Erythroblast (primary cell): ENCODE data around the gene MICAL3.
"Not testable (repeated sequence)": the region's sequence is repeated elsewhere in the genome, so short reads cannot be mapped to it uniquely, and the experiment has no call there.

Source experiments
- DNase-seq, 2 experiments: peaks; one replicate each; lab custom pipeline; 2025; lab: John Stamatoyannopoulos, UW
- GATA1 ChIP-seq: IDR thresholded peaks from 2 replicates; pipeline ENCODE4 v1.6.1; 2011; ENCODE audit warnings: low read depth, mild to moderate bottlenecking, control low read depth, low read length, moderate library complexity
- POLR2A ChIP-seq: IDR thresholded peaks from 2 replicates; pipeline ENCODE4 v1.6.1; 2011; ENCODE audit warnings: mild to moderate bottlenecking, low read length

The MICAL3 gene

DNA sequence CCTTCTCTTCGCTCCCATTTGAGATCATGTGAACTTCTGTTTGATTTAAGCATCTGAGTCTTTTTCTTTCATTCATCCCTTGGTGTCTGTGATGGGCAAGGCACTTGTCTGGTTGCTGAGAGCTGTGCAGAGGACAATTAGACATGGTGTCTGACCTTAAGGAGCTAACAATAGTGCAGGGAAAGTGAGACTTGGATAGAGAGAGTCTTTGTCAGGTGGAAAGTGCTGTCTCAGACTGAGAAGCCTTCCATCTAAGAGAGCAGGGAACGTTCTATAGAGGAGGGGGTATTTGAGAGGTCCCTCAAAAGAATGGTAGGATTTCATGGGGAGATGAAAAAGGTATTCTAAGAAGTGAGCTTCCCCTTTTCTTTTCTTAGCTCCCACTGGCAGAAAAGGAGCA lies 14.1 kb downstream of the MICAL3 start:
- TF ChIP-seq GATA1 = no peak
- TF ChIP-seq POLR2A = no peak
- no peak for DNase-seq

GRCh38 chr22:18008136-18008535 lies 16.2 kb downstream of the MICAL3 start:
- TF ChIP-seq GATA1 (no peak), POLR2A (no peak)
- no peak for DNase-seq

DNA sequence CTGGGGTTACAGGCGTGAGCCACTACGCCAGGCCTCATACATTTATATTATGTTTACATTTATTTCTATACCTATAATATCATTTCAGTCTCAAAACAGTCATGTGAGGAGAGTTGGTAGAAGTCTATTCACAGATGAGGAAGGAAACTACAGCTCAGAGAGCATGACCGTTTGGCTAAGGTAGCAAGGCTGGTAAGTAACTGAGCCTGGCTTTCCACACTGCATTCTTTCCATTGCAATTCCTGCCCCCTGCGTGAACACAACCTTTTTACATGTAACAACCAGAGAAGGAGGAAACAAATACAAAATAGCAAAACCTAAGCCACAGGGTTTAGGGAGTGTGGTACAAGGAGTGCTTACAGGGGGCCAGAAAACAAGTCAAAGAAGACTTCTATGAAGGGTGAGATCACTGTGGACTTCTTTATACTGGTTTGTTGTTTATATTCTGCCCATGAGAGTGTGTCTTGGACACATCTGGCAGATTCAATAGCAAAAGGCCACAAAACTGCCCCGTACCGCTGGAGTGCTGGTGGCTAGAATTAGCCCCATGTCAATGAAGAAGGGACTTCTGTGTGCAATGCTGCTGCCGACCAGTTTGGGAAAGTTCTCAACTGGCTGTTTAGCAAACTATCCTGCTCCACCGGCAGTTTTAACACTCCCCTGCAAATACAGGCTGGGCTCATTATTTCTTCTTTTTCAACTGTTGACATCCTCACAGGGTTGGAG lies 19.0 kb downstream of the MICAL3 start:
- no peak for TF ChIP-seq POLR2A
- TF ChIP-seq GATA1 = no peak

GRCh38 chr22:18001894-18002315 lies 22.5 kb downstream of the MICAL3 start:
- not testable (repeated sequence) for DNase-seq

More for the DNA sequence above, 19.0 kb downstream of the MICAL3 start:
- DNase-seq = no peak

GRCh38 chr22:18001040-18001893 lies 23.1 kb downstream of the MICAL3 start:
- peak; percentile 96 to 97 for DNase-seq
- TF ChIP-seq GATA1 (no peak), POLR2A (peak; percentile 82)

- TF ChIP-seq GATA1 (no peak), POLR2A (no peak)
- DNase-seq = peak; percentile 45 to 57
Measured at GRCh38 chr22:18000441-18001039, 23.8 kb downstream of the MICAL3 start.

- no peak for TF ChIP-seq POLR2A
- no peak for TF ChIP-seq GATA1
- no peak for DNase-seq
Measured at GRCh38 chr22:17999851-18000250, 24.5 kb downstream of the MICAL3 start.

- no peak for TF ChIP-seq GATA1
- TF ChIP-seq POLR2A = no peak
Measured at GRCh38 chr22:17998913-17999312, 25.4 kb downstream of the MICAL3 start.

DNA sequence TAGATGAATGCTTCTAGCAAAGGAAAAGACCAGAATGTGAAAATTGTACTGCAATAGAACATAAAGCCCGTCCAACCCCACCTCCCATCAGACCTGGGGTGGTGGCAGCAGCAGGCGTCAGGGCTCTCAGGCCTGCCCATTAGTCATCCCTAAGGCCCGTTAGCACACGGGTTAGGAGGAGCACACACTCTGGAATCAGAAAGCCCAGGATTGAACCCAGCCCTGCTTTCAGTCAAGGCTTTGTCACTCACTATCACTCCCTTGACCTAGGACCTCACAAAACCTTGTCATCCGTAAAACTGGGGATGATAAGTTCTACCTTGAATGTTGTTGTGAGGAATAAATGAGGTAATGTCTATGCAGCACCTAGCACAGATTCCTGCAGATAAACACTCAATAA lies 26.9 kb downstream of the MICAL3 start:
- no peak for TF ChIP-seq GATA1
- TF ChIP-seq POLR2A = no peak
- DNase-seq = no peak

More at GRCh38 chr22:17998913-17999312, 25.4 kb downstream of the MICAL3 start:
- no peak for DNase-seq

DNA sequence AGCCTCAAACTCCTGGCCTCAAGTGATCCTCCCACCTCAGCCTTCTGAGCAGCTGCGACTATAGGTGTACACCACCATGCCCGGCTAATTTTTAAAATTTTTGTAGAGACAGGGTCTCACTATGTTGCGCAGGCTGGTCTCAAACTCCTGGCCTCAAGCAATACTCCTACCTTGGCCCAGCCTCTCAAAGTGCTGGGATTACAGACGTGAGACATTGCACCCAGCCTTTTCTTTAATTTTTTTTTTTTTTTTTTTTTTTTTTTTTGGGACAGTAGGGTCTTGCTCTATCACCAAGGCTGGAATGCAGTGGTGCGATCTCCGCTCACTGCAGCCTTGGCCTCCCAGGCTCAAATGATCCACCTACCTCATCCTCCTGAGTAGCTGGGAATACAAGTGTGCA lies 29.1 kb downstream of the MICAL3 start:
- not testable (repeated sequence) for DNase-seq

- no peak for DNase-seq
- TF ChIP-seq POLR2A (no peak), GATA1 (no peak)
Measured at GRCh38 chr22:17994424-17995108, 29.8 kb downstream of the MICAL3 start.

- DNase-seq = not testable (repeated sequence)
Measured at GRCh38 chr22:17992976-17993375, 31.4 kb downstream of the MICAL3 start.

- DNase-seq = not testable (repeated sequence)
Measured at GRCh38 chr22:17991992-17992391, 32.4 kb downstream of the MICAL3 start.

DNA sequence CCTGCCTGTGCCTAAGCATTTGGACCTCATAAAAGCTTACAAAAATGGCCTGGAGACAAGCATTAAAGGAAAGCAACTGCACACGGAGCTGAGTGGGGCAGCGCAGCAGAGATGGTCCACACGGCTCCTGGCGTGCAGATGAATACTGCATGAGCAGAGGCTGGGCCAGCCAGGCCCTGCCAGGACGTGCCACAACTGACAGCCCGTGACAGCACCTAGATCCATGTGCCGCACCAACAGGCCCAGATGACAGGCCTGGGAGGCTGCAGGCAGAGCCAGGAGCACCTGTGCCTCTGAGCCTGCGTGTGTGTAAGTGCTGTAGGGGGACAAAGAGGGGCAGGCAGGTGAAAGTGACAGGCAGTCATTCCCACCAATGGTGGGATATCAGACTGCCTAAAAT lies 33.4 kb downstream of the MICAL3 start:
- no peak for DNase-seq
- TF ChIP-seq POLR2A = no peak
- no peak for TF ChIP-seq GATA1
